ENCODE results near the gene PBX1. TPM values are rescaled to one million over a fixed set of nuclear protein-coding genes. Genes with fewer than 3 reads are reported as not detected.

PBX1 gene
- total and polyA plus RNA-seq, 4 donors: 7.8 to 112 (median 33.5) TPM

- Histone ChIP-seq H3K27me3 (ENCODE audit: control insufficient read depth in 3 of 3, insufficient read depth in 3 of 3, low read length in 2 of 3) (no peaks in the 10 kb centered on the region), H3K36me3 (ENCODE audit: control insufficient read depth in 4 of 4, insufficient read depth in 4 of 4, low read length in 4 of 4) (peaks cover 0 to 3% (median 1%) of the 10 kb centered on the region in 4 donors), H3K4me3 (no peak overlapping the region), H3K9ac (ENCODE audit: insufficient read depth in 1 of 2, low read length in 2 of 2) (no peak overlapping the region), H3K9me3 (ENCODE audit: control insufficient read depth in 4 of 4, insufficient read depth in 3 of 4, low read length in 3 of 4) (peaks cover 0 to 2% (median 0%) of the 10 kb centered on the region in 4 donors), H3K4me1 (ENCODE audit: control insufficient read depth in 5 of 5, insufficient read depth in 5 of 5, low read length in 5 of 5) (peaks cover 8 to 47% (median 18%) of the 10 kb centered on the region in 5 donors), H3K27ac (ENCODE audit: low read depth in 1 of 2, low read length in 1 of 2) (peak overlapping the region in 1 of 2 donors; percentile 97)
- DNase-seq (peak; percentile 66 to 73 (median 69)), ATAC-seq (ENCODE audit: insufficient read depth, low FRiP score) (peak; percentile 55)
- no peak for TF ChIP-seq CTCF (IDR thresholded peaks at IDR 0.05; ENCODE audit: control extremely low read depth, extremely low read depth)
- WGBS, 2 donors: 73 to 87% methylated on average over 13 of the region's 13 CpGs
These were observed 78.7 kb downstream of the PBX1 start for GRCh38 chr1:164637461-164638375.

GRCh38 chr1:164638492-164639202, 79.7 kb downstream of the PBX1 start:
- ATAC-seq (ENCODE audit: insufficient read depth, low FRiP score) (no peak), DNase-seq (no peak)
- 82 to 87% methylated on average over 14 of the region's 14 CpGs for WGBS, 2 donors
- peaks cover 8 to 47% (median 17%) of the 10 kb centered on the region in 5 donors for H3K4me1 ChIP-seq (ENCODE audit: control insufficient read depth in 5 of 5, insufficient read depth in 5 of 5, low read length in 5 of 5)
- TF ChIP-seq CTCF (IDR thresholded peaks at IDR 0.05; ENCODE audit: control extremely low read depth, extremely low read depth): no peak
- peak overlapping the region; percentile 14 to 97 for H3K27ac ChIP-seq (ENCODE audit: low read depth in 1 of 2, low read length in 1 of 2)
- H3K27me3 ChIP-seq (ENCODE audit: control insufficient read depth in 3 of 3, insufficient read depth in 3 of 3, low read length in 2 of 3): no peaks in the 10 kb centered on the region
- peaks cover 0 to 2% (median 0%) of the 10 kb centered on the region in 4 donors for H3K9me3 ChIP-seq (ENCODE audit: control insufficient read depth in 4 of 4, insufficient read depth in 3 of 4, low read length in 3 of 4)
- no peak overlapping the region for H3K4me3 ChIP-seq
- H3K36me3 ChIP-seq (ENCODE audit: control insufficient read depth in 4 of 4, insufficient read depth in 4 of 4, low read length in 4 of 4): peaks cover 0 to 3% (median 1%) of the 10 kb centered on the region in 4 donors
- no peak overlapping the region for H3K9ac ChIP-seq (ENCODE audit: insufficient read depth in 1 of 2, low read length in 2 of 2)

- TF ChIP-seq CTCF (IDR thresholded peaks at IDR 0.05; ENCODE audit: control extremely low read depth, extremely low read depth): no peak
- peak overlapping the region; percentile 20 to 80 for H3K27ac ChIP-seq (ENCODE audit: low read depth in 1 of 2, low read length in 1 of 2)
- 77 to 89% methylated on average over 5 of the region's 5 CpGs for WGBS, 2 donors
- H3K27me3 ChIP-seq (ENCODE audit: control insufficient read depth in 3 of 3, insufficient read depth in 3 of 3, low read length in 2 of 3): no peaks in the 10 kb centered on the region
- DNase-seq: no peak
- H3K4me3 ChIP-seq: no peak overlapping the region
- peaks cover 0 to 54% (median 14%) of the 10 kb centered on the region in 5 donors for H3K4me1 ChIP-seq (ENCODE audit: control insufficient read depth in 5 of 5, insufficient read depth in 5 of 5, low read length in 5 of 5)
- no peak for ATAC-seq (ENCODE audit: insufficient read depth, low FRiP score)
- H3K36me3 ChIP-seq (ENCODE audit: control insufficient read depth in 4 of 4, insufficient read depth in 4 of 4, low read length in 4 of 4): peaks cover 0 to 2% (median 0%) of the 10 kb centered on the region in 4 donors
- H3K9me3 ChIP-seq (ENCODE audit: control insufficient read depth in 4 of 4, insufficient read depth in 3 of 4, low read length in 3 of 4): peaks cover 0 to 2% (median 0%) of the 10 kb centered on the region in 4 donors
- no peak overlapping the region for H3K9ac ChIP-seq (ENCODE audit: insufficient read depth in 1 of 2, low read length in 2 of 2)
These were observed 81.8 kb downstream of the PBX1 start for GRCh38 chr1:164640686-164641352.

All from lung (tissue), 12 donors.